GM23338 (cell line): ENCODE measurements around the gene MDGA2.

Source experiments
- CREB1 ChIP-seq: fragments of 250-450 bp; sonication (Bioruptor Pico); IDR thresholded peaks from 2 replicates; pipeline ENCODE4 v1.5.0; 2020; ENCODE audit warnings: low read depth, mild to moderate bottlenecking, moderate library complexity
- ETS1 ChIP-seq: IDR thresholded peaks from 2 replicates; pipeline ENCODE4 v1.6.1; 2016; ENCODE audit warnings: antibody characterized with exemption
- EZH2 ChIP-seq: fragments of 200-600 bp; sonication (generic); IDR thresholded peaks from one replicate; pipeline ENCODE4 v1.8.0; 2017; ENCODE audit warnings: antibody characterized with exemption, mild to moderate bottlenecking, low read depth; ENCODE audit not compliant: unreplicated experiment
- EZH2phosphoT487 ChIP-seq: fragments of 200-600 bp; sonication (generic); IDR thresholded peaks from one replicate; pipeline ENCODE4 v1.8.1; 2018; ENCODE audit warnings: antibody characterized with exemption; ENCODE audit not compliant: unreplicated experiment
- JUNB ChIP-seq: IDR thresholded peaks from one replicate; pipeline ENCODE4 v1.6.1; 2016; ENCODE audit warnings: antibody characterized with exemption; ENCODE audit not compliant: unreplicated experiment
- POLR2AphosphoS5 ChIP-seq: IDR thresholded peaks from 2 replicates; pipeline ENCODE4 v1.6.1; 2016; ENCODE audit warnings: antibody characterized with exemption, low read depth
- STAT1 ChIP-seq: IDR thresholded peaks from one replicate; pipeline ENCODE4 v1.6.1; 2016; ENCODE audit warnings: antibody characterized with exemption; ENCODE audit not compliant: unreplicated experiment
- ZNF331 ChIP-seq: fragments of 250-450 bp; sonication (Bioruptor Pico); IDR thresholded peaks from 2 replicates; pipeline ENCODE4 v1.5.0; 2020; ENCODE audit warnings: low read depth, mild to moderate bottlenecking, moderate library complexity
- ZNF462 ChIP-seq: fragments of 250-450 bp; sonication (Bioruptor Pico); IDR thresholded peaks from 2 replicates; pipeline ENCODE4 v1.5.0; 2020; ENCODE audit warnings: mild to moderate bottlenecking, moderate library complexity
- TF ChIP-seq, protein P1 (sequence below), 2 experiments: fragments of 200-600 bp in 1 of 2; sonication (generic) in 1 of 2; conservative IDR thresholded peaks; 2 replicates each; pipeline versions ENCODE4 v1.5.1 to v1.6.1; 2016 to 2017; ENCODE audit warnings: antibody characterized with exemption in 2 of 2, low read depth in 2 of 2, mild to moderate bottlenecking in 2 of 2, moderate library complexity in 1 of 2
- TF ChIP-seq, protein P2 (sequence below): IDR thresholded peaks from one replicate; pipeline ENCODE4 v1.6.1; 2018; ENCODE audit warnings: antibody characterized with exemption; ENCODE audit not compliant: unreplicated experiment

GRCh38 chr14:47189911-47190484 lies 485.4 kb downstream of the MDGA2 start:
- TF ChIP-seq, protein P1, sequence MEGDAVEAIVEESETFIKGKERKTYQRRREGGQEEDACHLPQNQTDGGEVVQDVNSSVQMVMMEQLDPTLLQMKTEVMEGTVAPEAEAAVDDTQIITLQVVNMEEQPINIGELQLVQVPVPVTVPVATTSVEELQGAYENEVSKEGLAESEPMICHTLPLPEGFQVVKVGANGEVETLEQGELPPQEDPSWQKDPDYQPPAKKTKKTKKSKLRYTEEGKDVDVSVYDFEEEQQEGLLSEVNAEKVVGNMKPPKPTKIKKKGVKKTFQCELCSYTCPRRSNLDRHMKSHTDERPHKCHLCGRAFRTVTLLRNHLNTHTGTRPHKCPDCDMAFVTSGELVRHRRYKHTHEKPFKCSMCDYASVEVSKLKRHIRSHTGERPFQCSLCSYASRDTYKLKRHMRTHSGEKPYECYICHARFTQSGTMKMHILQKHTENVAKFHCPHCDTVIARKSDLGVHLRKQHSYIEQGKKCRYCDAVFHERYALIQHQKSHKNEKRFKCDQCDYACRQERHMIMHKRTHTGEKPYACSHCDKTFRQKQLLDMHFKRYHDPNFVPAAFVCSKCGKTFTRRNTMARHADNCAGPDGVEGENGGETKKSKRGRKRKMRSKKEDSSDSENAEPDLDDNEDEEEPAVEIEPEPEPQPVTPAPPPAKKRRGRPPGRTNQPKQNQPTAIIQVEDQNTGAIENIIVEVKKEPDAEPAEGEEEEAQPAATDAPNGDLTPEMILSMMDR (conservative IDR thresholded peaks at IDR 0.05; ENCODE audit: low read depth in 2 of 2), result no peak
- TF ChIP-seq POLR2AphosphoS5 (no peak), ETS1 (no peak), EZH2 (no peak), JUNB (no peak), EZH2phosphoT487 (no peak), CREB1 (CRISPR knock-in tag) (no peak), ZNF462 (CRISPR knock-in tag) (no peak), ZNF331 (CRISPR knock-in tag) (no peak), STAT1 (no peak)
- TF ChIP-seq, protein P2, sequence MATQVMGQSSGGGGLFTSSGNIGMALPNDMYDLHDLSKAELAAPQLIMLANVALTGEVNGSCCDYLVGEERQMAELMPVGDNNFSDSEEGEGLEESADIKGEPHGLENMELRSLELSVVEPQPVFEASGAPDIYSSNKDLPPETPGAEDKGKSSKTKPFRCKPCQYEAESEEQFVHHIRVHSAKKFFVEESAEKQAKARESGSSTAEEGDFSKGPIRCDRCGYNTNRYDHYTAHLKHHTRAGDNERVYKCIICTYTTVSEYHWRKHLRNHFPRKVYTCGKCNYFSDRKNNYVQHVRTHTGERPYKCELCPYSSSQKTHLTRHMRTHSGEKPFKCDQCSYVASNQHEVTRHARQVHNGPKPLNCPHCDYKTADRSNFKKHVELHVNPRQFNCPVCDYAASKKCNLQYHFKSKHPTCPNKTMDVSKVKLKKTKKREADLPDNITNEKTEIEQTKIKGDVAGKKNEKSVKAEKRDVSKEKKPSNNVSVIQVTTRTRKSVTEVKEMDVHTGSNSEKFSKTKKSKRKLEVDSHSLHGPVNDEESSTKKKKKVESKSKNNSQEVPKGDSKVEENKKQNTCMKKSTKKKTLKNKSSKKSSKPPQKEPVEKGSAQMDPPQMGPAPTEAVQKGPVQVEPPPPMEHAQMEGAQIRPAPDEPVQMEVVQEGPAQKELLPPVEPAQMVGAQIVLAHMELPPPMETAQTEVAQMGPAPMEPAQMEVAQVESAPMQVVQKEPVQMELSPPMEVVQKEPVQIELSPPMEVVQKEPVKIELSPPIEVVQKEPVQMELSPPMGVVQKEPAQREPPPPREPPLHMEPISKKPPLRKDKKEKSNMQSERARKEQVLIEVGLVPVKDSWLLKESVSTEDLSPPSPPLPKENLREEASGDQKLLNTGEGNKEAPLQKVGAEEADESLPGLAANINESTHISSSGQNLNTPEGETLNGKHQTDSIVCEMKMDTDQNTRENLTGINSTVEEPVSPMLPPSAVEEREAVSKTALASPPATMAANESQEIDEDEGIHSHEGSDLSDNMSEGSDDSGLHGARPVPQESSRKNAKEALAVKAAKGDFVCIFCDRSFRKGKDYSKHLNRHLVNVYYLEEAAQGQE, result no peak
